HG02642 (cell line): Measurements from ENCODE around the gene CBX4.
A peak's percentile ranks its signal among the peaks of the same experiment; 100 is the strongest.

Experiments used
- ATAC-seq: cut with Tn5 transposase; IDR thresholded peaks from one replicate; pipeline ENCODE4 v1.9.1; 2021; ENCODE audit warnings: mild to moderate bottlenecking; ENCODE audit not compliant: unreplicated experiment, poor library complexity

Gene CBX4

GRCh38 chr17:79839356-79840268, at the start of gene CBX4:
CBX4 (minus strand) TSS chr17:79839440; CDS start chr17:79839251, 189 bp downstream.
- peak; percentile 74 for ATAC-seq

GRCh38 chr17:79888009-79888540, 48.8 kb upstream of the CBX4 start:
- no peak for ATAC-seq

- ATAC-seq, result no peak
Observed at GRCh38 chr17:79887451-79887991, 48.3 kb upstream of the CBX4 start.

GRCh38 chr17:79883202-79883601, 44.0 kb upstream of the CBX4 start:
- no peak for ATAC-seq

- ATAC-seq, result no peak
Observed at GRCh38 chr17:79878329-79878947, 39.2 kb upstream of the CBX4 start.

- no peak for ATAC-seq
Observed at GRCh38 chr17:79877041-79877440, 37.8 kb upstream of the CBX4 start.

- ATAC-seq, result no peak
Observed at GRCh38 chr17:79875511-79875910, 36.3 kb upstream of the CBX4 start.

GRCh38 chr17:79874329-79874981, 35.2 kb upstream of the CBX4 start:
- ATAC-seq, result no peak

GRCh38 chr17:79873583-79873982, 34.3 kb upstream of the CBX4 start:
- ATAC-seq, result no peak

GRCh38 chr17:79872762-79873161, 33.5 kb upstream of the CBX4 start:
- ATAC-seq, result no peak

GRCh38 chr17:79871131-79871530, 31.9 kb upstream of the CBX4 start:
- no peak for ATAC-seq

GRCh38 chr17:79870540-79870939, 31.3 kb upstream of the CBX4 start:
- no peak for ATAC-seq

- ATAC-seq, result no peak
Observed at GRCh38 chr17:79866791-79867518, 27.7 kb upstream of the CBX4 start.

GRCh38 chr17:79865351-79866210, 26.3 kb upstream of the CBX4 start:
- no peak for ATAC-seq

GRCh38 chr17:79864617-79865250, 25.5 kb upstream of the CBX4 start:
- ATAC-seq, result no peak

- no peak for ATAC-seq
Observed at GRCh38 chr17:79864147-79864546, 24.9 kb upstream of the CBX4 start.

- no peak for ATAC-seq
Observed at GRCh38 chr17:79862771-79863440, 23.7 kb upstream of the CBX4 start.

GRCh38 chr17:79862238-79862637, 23.0 kb upstream of the CBX4 start:
- no peak for ATAC-seq
